Activated CD4-positive, CD25-positive, alpha-beta regulatory T cell treated with anti-CD3 and anti-CD28 coated beads, Interleukin-2, amount 50 U/mL, for 24 hours (primary cell): ENCODE data around the gene FTO.

Experiments used
- ATAC-seq, 2 donors: fragments of 150-1000 bp; cut with Tn5 transposase; one replicate each; pipeline ENCODE4 v1.10.0; 2021; ENCODE audit warnings: mild to moderate bottlenecking in 1 of 2, moderate library complexity in 1 of 2

The FTO gene

DNA sequence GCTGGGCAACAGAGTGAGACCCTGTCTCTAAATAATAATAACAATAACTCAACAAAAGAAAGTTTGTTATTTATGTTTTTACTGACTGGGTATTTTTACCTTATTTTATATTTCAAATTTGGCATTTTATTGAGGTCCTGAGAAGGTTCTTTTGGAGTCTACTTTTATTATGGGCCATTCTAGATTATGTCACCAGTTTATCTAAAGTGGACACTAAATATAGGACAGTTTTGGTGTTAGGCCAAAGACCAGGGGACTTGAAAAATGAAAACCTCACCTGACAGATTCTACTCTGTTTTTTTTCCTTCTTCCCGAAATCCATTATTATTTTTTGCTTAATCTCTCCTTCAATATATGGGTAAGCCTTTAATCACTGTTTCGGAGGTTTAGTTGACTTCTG is 8.1 kb downstream of the FTO start:
- ATAC-seq, result no peak

DNA sequence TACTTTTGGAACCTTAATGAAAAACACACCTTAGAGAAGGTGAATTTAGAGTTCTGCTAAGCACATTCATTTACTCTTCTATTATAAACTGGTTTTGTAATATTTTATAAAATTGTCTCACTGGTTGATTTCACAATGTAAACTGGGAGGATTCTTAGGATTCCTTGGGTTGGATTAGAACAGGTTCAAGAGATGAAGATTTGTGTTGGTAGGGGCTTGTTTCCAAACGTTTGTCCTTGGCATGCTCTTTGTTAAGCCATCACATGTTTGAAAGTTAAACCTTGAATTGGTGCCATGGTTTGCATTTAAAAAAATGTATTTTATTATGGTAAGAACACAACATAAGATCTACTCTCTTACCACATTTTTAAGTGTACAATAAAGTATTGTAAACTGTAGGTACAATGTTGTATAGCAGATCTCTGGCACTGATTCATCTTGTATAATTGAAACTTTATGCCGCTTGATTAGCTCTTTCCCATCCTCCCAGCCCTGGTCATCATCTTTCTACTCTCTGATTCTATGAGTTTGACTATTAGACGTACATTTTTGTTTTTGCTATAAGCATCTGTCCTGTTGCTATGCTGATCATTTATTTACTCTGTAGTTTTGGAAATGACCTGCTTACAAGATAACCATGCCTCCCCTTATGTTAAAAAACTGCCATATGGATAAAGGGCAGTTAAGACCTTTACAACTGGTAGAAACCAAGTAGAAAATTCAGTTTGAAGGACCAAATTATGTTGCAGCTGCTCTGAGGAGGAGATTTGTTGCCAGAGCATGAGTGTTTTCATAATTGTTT is 9.6 kb downstream of the FTO start:
- no peak for ATAC-seq

- ATAC-seq, result no peak
Observed at GRCh38 chr16:53714205-53715022, 10.5 kb downstream of the FTO start.

DNA sequence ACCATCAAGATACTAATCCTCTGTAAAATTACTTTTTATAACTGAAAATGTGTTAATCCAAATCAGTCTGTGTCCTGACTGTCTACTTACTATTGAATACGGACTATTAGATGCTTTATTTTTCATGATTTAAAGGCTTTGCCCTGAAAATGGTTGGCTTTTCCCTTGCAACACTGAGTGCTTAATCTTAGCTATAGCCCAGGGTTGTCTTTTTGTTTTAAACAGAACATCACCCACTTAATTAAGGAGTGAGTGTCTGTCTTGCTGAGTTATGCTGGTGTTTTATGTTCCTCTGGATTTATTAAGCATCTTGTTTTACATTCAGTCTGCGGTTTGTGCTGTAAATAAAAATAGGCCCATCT is 11.0 kb downstream of the FTO start:
- no peak for ATAC-seq

DNA sequence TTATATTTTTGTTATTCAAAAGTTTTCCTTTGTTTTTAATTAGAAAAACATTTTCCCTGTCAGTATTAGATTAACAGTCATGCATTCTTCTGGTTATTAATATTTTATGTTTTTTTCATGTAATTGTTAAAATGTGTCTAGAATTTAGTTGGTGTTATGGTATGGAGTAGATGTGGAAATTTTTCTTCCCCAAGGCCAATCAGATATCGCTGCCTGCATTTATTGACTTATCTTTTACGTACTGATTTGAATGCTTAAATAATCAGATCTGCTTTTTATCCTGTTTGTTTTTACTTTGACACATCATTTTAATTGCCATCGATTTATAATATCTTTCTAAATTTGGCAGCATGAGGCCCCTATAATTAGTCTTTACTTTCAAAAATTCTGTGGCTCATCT is 13.6 kb downstream of the FTO start:
- no peak for ATAC-seq

GRCh38 chr16:53721017-53721416 is 17.1 kb downstream of the FTO start:
- no peak for ATAC-seq

DNA sequence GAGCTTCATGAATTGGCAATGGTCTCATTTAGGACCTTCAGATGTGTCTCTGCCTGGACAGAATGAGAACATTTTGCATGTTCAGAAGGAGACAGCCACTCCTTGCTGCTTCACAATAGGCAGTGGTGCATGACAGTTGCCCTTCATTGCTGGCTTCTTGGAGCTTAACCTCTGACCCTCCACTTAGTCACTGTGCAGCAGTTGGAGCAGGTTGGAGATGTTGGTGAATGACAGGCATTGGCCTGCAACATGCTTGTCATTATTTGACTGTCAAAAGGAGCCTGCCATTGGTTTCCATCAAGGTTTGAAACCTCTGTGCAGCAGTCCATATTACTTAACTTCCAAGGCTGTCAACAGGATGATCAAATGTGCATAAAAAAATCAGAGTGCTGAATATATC is 22.7 kb downstream of the FTO start:
- no peak for ATAC-seq

DNA sequence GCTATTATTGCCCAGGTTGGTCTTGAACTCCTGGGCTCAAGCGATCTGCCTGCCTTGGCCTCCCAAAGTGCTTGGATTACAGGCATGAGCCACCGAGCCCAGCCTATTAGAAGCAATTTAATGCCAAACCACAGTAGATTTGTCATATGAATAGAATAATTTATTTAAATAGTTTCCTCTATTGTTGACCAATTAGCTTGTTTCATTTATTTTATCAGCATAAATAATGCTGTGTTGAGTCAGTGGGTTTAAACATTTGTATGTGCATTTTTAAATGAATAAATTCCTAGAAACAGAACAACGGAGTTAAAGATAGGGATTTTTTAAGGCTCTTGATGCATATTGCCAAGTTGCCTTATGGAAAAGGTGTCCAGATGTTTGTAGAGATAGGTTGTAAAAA is 26.7 kb downstream of the FTO start:
- ATAC-seq, result no peak

DNA sequence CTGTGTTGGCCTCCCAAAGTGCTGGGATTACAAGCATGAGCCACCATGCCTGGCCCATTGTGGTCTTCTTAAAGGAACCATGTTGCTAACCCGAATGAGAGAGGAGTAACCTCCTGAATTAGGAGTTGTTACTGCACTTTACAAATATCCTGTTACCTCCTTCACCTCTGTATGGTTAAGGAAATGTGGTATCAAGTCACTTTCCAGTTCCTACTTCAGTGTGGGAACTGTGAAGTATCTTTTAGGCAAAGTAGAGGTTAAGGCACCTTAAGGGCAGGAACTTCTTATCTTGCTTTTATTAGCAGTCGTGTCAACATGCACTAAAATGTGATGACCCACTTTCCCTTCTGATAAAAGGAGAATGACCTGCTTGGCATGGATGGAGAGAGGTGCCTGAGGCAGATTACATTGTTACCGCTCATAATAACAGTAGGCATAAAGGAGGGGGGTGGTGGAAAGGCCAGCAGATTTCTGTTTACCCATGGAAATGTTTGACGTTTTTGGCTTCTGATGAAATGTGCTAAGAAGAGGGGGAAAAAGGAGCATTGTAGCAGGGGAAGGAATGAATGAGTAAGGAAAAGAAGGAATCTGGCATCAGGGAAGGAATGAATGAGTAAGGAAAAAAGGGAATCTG is 28.5 kb downstream of the FTO start:
- ATAC-seq, result no peak

GRCh38 chr16:53734908-53735307 is 31.0 kb downstream of the FTO start:
- no peak for ATAC-seq

- ATAC-seq, result no peak
Observed at GRCh38 chr16:53736297-53736696, 32.3 kb downstream of the FTO start.

DNA sequence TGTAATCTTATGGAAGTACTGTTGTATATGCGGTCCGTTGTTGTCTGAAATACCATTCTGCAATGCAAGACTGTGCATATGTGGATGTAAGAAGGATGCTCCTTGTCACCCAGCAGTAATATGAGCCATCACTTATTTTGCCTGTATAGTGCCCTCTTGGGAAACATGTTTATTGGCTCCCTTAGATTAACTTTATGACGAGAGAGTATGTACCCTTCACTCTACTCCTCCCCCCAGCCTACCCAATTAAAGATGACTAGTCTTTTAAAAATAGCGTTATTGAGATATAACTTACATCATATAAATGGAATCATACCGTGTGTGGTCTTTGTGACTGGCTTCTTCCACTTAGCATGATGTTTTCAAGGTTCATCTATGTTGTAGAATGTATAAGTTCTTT is 33.6 kb downstream of the FTO start:
- no peak for ATAC-seq

DNA sequence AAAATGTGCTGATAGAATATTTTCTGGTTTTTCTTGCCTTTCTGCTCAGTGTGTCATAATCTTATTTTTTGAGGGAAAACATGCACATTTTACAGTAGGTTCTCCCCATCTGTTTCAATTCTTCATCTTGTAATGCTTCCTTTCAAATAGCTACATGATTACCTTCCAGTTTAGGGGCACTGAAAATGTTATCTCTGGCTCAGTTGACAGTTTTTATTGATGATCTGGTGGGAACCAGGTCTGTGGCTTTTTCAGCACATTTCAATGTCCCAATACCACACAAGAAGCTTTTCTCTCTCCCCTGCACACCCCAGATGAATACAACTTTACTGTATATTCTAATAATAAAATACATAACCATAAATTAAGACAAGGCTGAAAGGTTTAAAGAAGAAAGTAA is 36.5 kb downstream of the FTO start:
- no peak for ATAC-seq

- no peak for ATAC-seq
Observed at GRCh38 chr16:53740933-53741531, 37.1 kb downstream of the FTO start.

GRCh38 chr16:53741546-53741945 is 37.6 kb downstream of the FTO start:
- ATAC-seq, result no peak

- ATAC-seq, result no peak
Observed at GRCh38 chr16:53743149-53743566, 39.2 kb downstream of the FTO start.

- peak; percentile 78 to 88 for ATAC-seq
Observed at GRCh38 chr16:53744449-53744848, 40.5 kb downstream of the FTO start.

GRCh38 chr16:53745086-53745485 is 41.1 kb downstream of the FTO start:
- ATAC-seq, result no peak

- ATAC-seq, result no peak
Observed at GRCh38 chr16:53745753-53746266, 41.9 kb downstream of the FTO start.

- ATAC-seq, result no peak
Observed at GRCh38 chr16:53752560-53752959, 48.6 kb downstream of the FTO start.

- no peak for ATAC-seq
Observed at GRCh38 chr16:53753431-53753830, 49.5 kb downstream of the FTO start.

- ATAC-seq, result no peak
Observed at GRCh38 chr16:53755026-53755910, 51.3 kb downstream of the FTO start.
